AG10803 (cell line): ENCODE results near the gene FAM43B.

Experiments
- DNase-seq: peaks from one replicate; pipeline ENCODE4 v3.0.0; 2010; ENCODE audit warnings: low read depth
- H3K4me3 ChIP-seq: 2 replicates; pipeline ENCODE4 v1.5.1; 2011; ENCODE audit warnings: mild to moderate bottlenecking, low read length, control low read depth
- CTCF ChIP-seq: conservative IDR thresholded peaks from 2 replicates; pipeline ENCODE4 v1.5.1; 2011; ENCODE audit warnings: mild to moderate bottlenecking, low read length, control low read depth, inconsistent platforms

Gene FAM43B

DNA sequence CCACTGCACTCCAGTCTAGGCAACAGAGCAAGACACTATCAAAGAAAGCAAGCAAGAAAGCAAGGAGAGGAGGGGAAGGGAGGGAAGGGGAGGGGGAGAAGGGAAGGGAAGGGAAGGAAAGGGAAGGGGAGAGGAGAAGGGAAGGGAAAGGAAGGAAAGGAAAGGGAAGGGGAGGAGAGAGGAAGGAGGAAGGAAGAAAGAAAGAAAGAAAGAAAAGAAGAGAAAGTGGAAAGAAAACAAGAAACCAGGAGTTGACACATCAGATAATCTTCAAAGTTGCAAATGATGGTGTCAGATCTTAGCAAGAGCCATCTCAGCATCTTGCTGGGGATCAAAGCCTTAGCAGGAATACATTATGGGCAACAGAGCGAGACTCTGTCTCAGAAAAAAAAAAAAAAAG, 21.6 kb downstream of the FAM43B start:
- H3K4me3 ChIP-seq = no peak overlapping the region
- TF ChIP-seq CTCF = no peak
- DNase-seq = no peak

DNA sequence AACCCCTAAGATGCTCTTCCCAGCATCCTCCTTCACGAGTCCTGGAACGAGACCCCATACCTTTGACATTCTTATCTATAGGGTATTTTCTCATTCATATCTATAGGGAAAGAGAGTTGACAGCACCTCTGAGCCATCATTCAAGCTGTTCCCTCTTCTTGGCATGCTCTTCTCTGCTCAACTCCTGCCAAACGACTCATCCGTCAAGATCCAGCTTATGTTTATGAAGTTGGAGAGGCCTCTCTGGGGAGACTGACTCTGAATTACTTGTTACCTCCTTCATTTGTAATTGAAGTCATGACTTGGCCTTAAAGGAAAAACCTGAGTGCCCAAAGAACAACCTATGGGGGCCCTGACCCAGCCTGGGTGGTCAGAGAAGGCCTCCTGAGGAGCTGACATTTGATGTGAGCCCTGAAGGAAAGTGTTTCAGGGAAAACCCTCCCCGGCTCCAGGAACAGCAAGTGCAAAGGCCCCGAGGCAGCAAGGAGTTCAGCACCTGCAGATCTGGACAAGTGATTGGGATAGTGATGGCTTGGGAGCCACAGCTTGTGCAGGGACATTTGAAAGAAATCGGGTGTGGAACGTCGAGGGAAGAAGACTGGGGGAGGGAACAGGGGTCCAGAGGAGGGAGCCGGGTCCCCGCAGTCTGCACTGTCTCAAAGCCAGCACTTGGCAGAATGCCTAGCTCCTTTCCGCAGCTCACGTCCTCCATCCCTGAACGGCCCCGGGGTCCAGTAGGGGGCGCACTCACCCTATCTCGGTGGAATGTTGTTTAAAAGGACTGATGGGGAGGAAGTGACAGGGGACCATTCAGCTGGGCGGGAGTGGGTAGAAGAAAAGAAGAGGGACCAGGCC, 22.5 kb downstream of the FAM43B start:
- TF ChIP-seq CTCF = peak; percentile 81
- DNase-seq = peak; percentile 75
- no peak overlapping the region for H3K4me3 ChIP-seq

- no peak for TF ChIP-seq CTCF
- no peak for DNase-seq
- no peak overlapping the region for H3K4me3 ChIP-seq
These were observed 23.4 kb downstream of the FAM43B start for GRCh38 chr1:20575541-20576336.

DNA sequence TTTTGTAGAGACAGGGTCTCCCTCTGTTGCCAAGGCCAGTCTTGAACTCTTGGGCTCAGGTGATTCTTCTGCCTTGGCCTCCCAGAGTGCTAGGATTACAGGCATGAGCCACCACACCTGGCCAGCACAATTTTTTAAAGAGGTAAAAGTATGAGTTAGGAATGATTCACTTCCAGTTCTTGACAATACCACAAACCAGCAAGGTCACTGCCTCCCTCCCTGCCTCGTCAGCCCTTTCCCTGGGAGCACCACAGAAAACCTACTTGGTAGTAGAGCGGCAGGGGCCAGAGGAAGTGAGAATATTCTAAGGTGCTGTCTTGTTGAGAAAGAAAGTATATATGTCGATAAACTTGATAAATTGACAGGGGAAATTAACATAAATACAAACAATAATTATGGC, 25.7 kb downstream of the FAM43B start:
- no peak overlapping the region for H3K4me3 ChIP-seq
- no peak for TF ChIP-seq CTCF
- DNase-seq = no peak

GRCh38 chr1:20578721-20579395, 26.5 kb downstream of the FAM43B start:
- TF ChIP-seq CTCF = no peak
- DNase-seq = no peak
- no peak overlapping the region for H3K4me3 ChIP-seq

GRCh38 chr1:20584890-20585289, 32.5 kb downstream of the FAM43B start:
- no peak for TF ChIP-seq CTCF
- DNase-seq = no peak

More at GRCh38 chr1:20584890-20585289, 32.5 kb downstream of the FAM43B start:
- no peak overlapping the region for H3K4me3 ChIP-seq
